Tibial artery (tissue), 4 donors: ENCODE measurements around the gene UTRN.

Source experiments
- DNase-seq, 2 donors: peaks; one replicate each; pipeline ENCODE4 v3.0.0-alpha.2; 2019
- H3K27ac ChIP-seq, 2 donors: fragments of 200-600 bp; sonication (generic) in 1 of 2; 1 replicate in 1 of 2; 2 replicates in 1 of 2; pipeline ENCODE4 v1.5.1; 2018 to 2019; ENCODE audit warnings: mild to moderate bottlenecking in 1 of 2
- H3K27me3 ChIP-seq, 2 donors: fragments of 200-600 bp; sonication (generic) in 1 of 2; one replicate each; pipeline versions ENCODE4 v1.5.1 to v1.6.0; 2016 to 2019
- H3K36me3 ChIP-seq, 3 donors: fragments of 200-600 bp; sonication (generic) in 2 of 3; one replicate each; pipeline ENCODE4 v1.5.1; 2016 to 2019; ENCODE audit warnings: mild to moderate bottlenecking in 2 of 3
- H3K4me1 ChIP-seq, 4 donors: fragments of 200-600 bp; sonication (generic) in 2 of 4; 1 replicate in 3 of 4; 2 replicates in 1 of 4; pipeline ENCODE4 v1.5.1; 2016 to 2019
- H3K4me3 ChIP-seq, 2 donors: fragments of 200-600 bp; sonication (generic) in 1 of 2; 1 replicate in 1 of 2; 2 replicates in 1 of 2; pipeline ENCODE4 v1.5.1; 2018 to 2019; ENCODE audit warnings: mild to moderate bottlenecking in 2 of 2
- H3K9me3 ChIP-seq, 3 donors: fragments of 200-600 bp; sonication (generic) in 1 of 3; one replicate each; pipeline ENCODE4 v1.5.1; 2016 to 2019
- intact Hi-C: fragments of 100-400 bp; cut with DNase I; formaldehyde crosslinking; loops from one replicate; pipeline ENCODE4 v1.15.0; 2023; ENCODE audit warnings: low total_unique reads
- TF ChIP-seq, protein P1 (sequence below), 2 experiments: fragments of 200-600 bp in 1 of 2; fragments of 450-650 bp in 1 of 2; IDR thresholded peaks; one replicate each; pipeline ENCODE4 v1.5.1; 2017 to 2019; ENCODE audit warnings: antibody characterized with exemption in 2 of 2, mild to moderate bottlenecking in 1 of 2, moderate library complexity in 1 of 2

The UTRN gene

DNA sequence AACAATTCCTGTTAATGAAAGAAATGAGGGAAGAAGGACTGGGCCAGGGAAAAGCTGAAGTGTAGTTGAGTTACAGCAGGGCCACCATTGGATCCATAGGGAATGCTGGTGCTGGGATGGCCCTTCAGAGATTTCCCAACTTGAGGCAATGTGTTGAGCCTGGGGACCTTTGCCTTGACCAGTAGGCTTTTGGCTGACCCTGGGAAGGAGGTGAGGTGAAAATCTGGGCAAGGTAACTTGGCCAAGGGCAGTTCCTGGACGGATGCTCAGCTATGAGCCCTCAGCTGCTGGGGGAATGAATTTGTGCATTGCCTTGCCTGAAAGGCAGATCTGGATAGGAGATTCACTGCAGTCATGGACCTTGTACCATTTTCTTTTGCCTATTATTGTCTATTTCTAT, 20.4 kb downstream of the UTRN start:
- Histone ChIP-seq H3K27ac (no peak overlapping the region), H3K4me1 (peaks cover 0 to 18% (median 2%) of the 10 kb centered on the region in 4 donors), H3K9me3 (no peaks in the 10 kb centered on the region), H3K36me3 (peaks cover 11 to 28% (median 17%) of the 10 kb centered on the region in 3 donors), H3K27me3 (no peaks in the 10 kb centered on the region), H3K4me3 (no peak overlapping the region)
- DNase-seq: no peak
- TF ChIP-seq, protein P1, sequence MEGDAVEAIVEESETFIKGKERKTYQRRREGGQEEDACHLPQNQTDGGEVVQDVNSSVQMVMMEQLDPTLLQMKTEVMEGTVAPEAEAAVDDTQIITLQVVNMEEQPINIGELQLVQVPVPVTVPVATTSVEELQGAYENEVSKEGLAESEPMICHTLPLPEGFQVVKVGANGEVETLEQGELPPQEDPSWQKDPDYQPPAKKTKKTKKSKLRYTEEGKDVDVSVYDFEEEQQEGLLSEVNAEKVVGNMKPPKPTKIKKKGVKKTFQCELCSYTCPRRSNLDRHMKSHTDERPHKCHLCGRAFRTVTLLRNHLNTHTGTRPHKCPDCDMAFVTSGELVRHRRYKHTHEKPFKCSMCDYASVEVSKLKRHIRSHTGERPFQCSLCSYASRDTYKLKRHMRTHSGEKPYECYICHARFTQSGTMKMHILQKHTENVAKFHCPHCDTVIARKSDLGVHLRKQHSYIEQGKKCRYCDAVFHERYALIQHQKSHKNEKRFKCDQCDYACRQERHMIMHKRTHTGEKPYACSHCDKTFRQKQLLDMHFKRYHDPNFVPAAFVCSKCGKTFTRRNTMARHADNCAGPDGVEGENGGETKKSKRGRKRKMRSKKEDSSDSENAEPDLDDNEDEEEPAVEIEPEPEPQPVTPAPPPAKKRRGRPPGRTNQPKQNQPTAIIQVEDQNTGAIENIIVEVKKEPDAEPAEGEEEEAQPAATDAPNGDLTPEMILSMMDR (IDR thresholded peaks at IDR 0.05): no peak
- intact Hi-C loops: no loop called here

DNA sequence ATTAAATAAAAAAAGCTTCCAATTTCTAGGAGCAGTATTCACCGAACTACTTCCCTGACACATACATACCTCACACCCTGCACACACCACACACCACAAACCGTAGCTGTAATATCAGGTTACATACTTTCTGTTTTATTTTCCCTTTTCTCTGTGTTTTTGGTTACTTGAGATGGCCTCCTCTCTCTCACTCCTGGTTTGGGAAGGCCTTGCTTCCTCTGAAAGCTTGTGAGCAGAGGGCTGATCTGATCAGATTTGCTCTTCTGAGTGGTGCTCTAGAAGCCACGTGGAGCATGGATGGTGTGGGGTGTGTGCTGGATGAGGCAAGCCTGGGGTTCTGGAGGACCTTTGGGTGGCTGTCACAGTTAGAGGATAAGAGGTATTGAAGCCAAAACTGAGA, 20.9 kb downstream of the UTRN start:
- no peak for DNase-seq
- Histone ChIP-seq H3K36me3 (peaks cover 11 to 28% (median 17%) of the 10 kb centered on the region in 3 donors), H3K27ac (no peak overlapping the region), H3K9me3 (no peaks in the 10 kb centered on the region), H3K4me3 (no peak overlapping the region), H3K27me3 (no peaks in the 10 kb centered on the region), H3K4me1 (peaks cover 0 to 19% (median 3%) of the 10 kb centered on the region in 4 donors)
- TF ChIP-seq, protein P1 (IDR thresholded peaks at IDR 0.05): no peak
- intact Hi-C loops: no loop called here

DNA sequence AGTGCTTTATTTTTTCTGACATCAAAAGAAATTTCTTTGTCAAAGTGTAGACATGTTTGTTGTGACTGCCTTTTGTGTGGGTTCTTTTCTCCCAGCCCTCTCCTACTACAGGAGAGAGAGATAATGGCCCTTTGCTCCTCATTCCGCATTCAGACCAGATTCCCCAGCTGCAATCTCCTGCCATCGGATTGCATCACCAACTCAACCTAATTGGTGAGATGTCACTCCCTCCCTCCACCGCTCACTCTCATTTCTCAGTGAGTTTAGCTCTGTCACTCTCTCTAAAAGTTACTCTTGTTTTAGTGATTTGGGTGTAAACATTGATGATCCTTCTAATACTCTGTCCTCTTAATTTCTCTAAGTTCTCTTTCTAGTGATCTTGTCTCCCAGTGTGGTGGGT, 22.7 kb downstream of the UTRN start:
- peaks cover 0 to 30% (median 5%) of the 10 kb centered on the region in 4 donors for H3K4me1 ChIP-seq
- no peak overlapping the region for H3K27ac ChIP-seq
- peaks cover 11 to 22% (median 17%) of the 10 kb centered on the region in 3 donors for H3K36me3 ChIP-seq
- TF ChIP-seq, protein P1 (IDR thresholded peaks at IDR 0.05): no peak
- no peaks in the 10 kb centered on the region for H3K9me3 ChIP-seq
- DNase-seq: no peak
- no peaks in the 10 kb centered on the region for H3K27me3 ChIP-seq
- intact Hi-C loops: no loop called here
- no peak overlapping the region for H3K4me3 ChIP-seq

DNA sequence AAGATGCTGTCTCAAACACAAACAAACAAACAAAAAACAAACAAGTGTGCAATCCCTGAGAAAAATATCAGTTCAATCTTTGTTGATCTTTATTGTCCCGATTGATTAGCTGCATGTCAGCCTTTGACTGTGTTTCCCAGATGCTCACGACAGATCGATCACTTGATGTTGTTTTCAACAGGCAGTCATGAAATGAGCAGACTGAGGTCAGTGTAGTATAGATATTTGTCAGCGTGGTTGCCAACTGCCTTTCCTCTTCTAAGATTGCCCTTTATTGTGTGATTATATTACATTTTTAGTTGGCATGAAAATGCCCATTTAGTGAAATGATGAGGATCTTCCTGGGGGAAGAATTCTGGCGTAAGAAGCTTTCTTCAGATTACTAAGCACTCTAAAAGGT, 25.6 kb downstream of the UTRN start:
- no peak overlapping the region for H3K4me3 ChIP-seq
- TF ChIP-seq, protein P1 (IDR thresholded peaks at IDR 0.05): no peak
- no peak overlapping the region for H3K27ac ChIP-seq
- intact Hi-C loops: no loop called here
- no peaks in the 10 kb centered on the region for H3K27me3 ChIP-seq
- peaks cover 11 to 22% (median 17%) of the 10 kb centered on the region in 3 donors for H3K36me3 ChIP-seq
- no peaks in the 10 kb centered on the region for H3K9me3 ChIP-seq
- H3K4me1 ChIP-seq: peaks cover 0 to 49% (median 30%) of the 10 kb centered on the region in 4 donors
- DNase-seq: no peak

DNA sequence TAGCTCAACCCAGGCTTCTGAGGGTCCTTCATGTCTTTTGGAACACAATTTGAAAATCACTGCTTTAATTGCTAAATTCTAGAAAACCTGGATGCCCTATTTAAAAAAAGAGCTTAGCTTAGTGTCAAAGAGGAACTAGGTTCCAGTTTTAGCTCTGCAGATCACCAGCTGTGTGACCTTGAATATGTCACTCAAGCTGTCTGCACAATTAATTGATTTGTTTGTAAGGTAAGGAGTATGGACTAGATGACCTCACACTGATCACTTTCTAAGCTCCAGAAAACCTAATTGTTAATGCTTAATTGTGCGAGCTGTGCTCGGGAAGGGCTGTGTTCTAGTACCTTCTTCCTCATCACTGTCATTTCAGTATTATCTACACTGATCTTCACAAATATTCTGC, 26.2 kb downstream of the UTRN start:
- Histone ChIP-seq H3K4me3 (no peak overlapping the region), H3K27me3 (no peaks in the 10 kb centered on the region), H3K27ac (no peak overlapping the region), H3K4me1 (peaks cover 0 to 49% (median 33%) of the 10 kb centered on the region in 4 donors), H3K36me3 (peaks cover 11 to 22% (median 17%) of the 10 kb centered on the region in 3 donors), H3K9me3 (no peaks in the 10 kb centered on the region)
- DNase-seq: no peak
- TF ChIP-seq, protein P1 (IDR thresholded peaks at IDR 0.05): no peak
- intact Hi-C loops: no loop called here

DNA sequence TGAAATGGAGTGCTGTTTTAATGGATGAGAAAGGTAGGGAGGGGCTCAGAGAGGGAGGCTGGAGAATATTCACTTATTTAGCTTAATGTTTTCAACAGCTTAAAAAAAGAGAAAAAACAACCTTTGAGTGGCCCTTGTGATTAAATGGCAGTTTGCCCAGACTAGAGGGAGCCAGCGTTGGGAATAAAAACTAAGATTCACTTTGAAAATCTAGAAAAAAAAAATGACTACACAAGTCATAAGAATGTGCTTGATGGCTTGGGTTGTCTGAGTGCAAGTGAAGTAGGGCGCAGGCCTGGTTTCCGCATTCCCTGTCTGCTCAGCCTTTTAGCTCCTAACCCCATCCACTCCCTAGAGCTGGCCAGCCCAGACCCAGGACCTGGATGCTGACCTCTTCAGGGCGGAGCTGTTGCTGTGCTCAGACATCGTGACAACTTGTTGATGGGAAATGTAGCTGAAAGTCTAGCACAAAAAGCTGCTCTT, 28.9 kb downstream of the UTRN start:
- H3K9me3 ChIP-seq: no peaks in the 10 kb centered on the region
- H3K27me3 ChIP-seq: no peaks in the 10 kb centered on the region
- H3K27ac ChIP-seq: peak overlapping the region; percentile 73 to 77
- peak; percentile 75 to 91 for DNase-seq
- intact Hi-C loops: no loop called here
- peaks cover 3 to 13% (median 7%) of the 10 kb centered on the region in 3 donors for H3K36me3 ChIP-seq
- H3K4me1 ChIP-seq: peaks cover 0 to 74% (median 43%) of the 10 kb centered on the region in 4 donors
- TF ChIP-seq, protein P1 (IDR thresholded peaks at IDR 0.05): no peak
- no peak overlapping the region for H3K4me3 ChIP-seq
